ENCODE measurements around the gene LYL1. TPM values are rescaled to one million over a fixed set of nuclear protein-coding genes. Genes with fewer than 3 reads are reported as not detected.

LYL1 gene
- total and polyA plus RNA-seq, 2 of the 4 experiments (the other 2 are of a cell fraction): 0.36 to 0.39 TPM

GRCh38 chr19:13093407-13094105, 9.1 kb downstream of the LYL1 start:
- no peak overlapping the region for H2BK120ac ChIP-seq (ENCODE audit: low read depth, low read length)
- in situ Hi-C loops (cut with MboI; ENCODE audit: low sequenced_read_pairs) (loop anchor here (5.0 kb wide), 1 partner anchor 111 kb away; no protein-coding TSS in a partner anchor), intact Hi-C loops (cut with micrococcal nuclease) (loop anchor here (1.0 kb wide), 2 partner anchors 110 to 115 kb away; no protein-coding TSS in a partner anchor), dilution Hi-C loops (cut with HindIII; ENCODE audit: low sequenced_read_pairs, unreplicated experiment) (no loop called here)
- 57% methylated on average over 3 of the region's 12 CpGs; no CpG with 5 or more reads in 1 of the 2 experiments for WGBS, 2 experiments (ENCODE audit: extremely low coverage in 2 of 2, insufficient read length in 1 of 2)
- H3K4me3 ChIP-seq (ENCODE audit: insufficient read depth, low read depth, low read length): no peak overlapping the region
- no peak overlapping the region for H3K18ac ChIP-seq (ENCODE audit: low read depth, low read length)
- ATAC-seq (ENCODE audit: low read depth): peak; percentile 89
- no peak overlapping the region for H4K8ac ChIP-seq (ENCODE audit: low read depth in 2 of 2, low read length in 2 of 2)
- peak overlapping the region; percentile 86 for H2AK9ac ChIP-seq (replicated peaks; ENCODE audit: low read depth, low read length, poor library complexity)
- H2BK5ac ChIP-seq (ENCODE audit: low read depth, low read length, poor library complexity, severe bottlenecking): no peak overlapping the region
- H3K27me3 ChIP-seq (ENCODE audit: control insufficient read depth, insufficient read depth, low read length): no peaks in the 10 kb centered on the region
- no peaks in the 10 kb centered on the region for H3K9me1 ChIP-seq (ENCODE audit: insufficient read depth, low read length)
- no peak overlapping the region for H3K14ac ChIP-seq (replicated peaks; ENCODE audit: low read depth, low read length)
- DNase-seq: peak; percentile 78
- H2BK20ac ChIP-seq (ENCODE audit: low read depth, low read length): no peak overlapping the region
- no peak overlapping the region for H3K23ac ChIP-seq (ENCODE audit: low read depth, low read length)
- BruUV-seq (replicated peaks): no TSS peak
- H4K91ac ChIP-seq (ENCODE audit: insufficient read depth, low read depth, low read length): no peak overlapping the region
- peaks cover 19% of the 10 kb centered on the region; the same call in 1 of the 2 replicates for H3K36me3 ChIP-seq (ENCODE audit: control insufficient read depth, insufficient read depth, low read length)
- H3K4me2 ChIP-seq (ENCODE audit: low read depth, low read length): no peak overlapping the region
- 0 out of 4 replicates have a peak, but pooled peaks cover 0 to 4% of the 10 kb centered on the region in 2 experiments for H3K79me1 ChIP-seq (ENCODE audit: low read depth in 1 of 2, low read length in 2 of 2)
- no peak overlapping the region for H3K56ac ChIP-seq (ENCODE audit: extremely low read depth, insufficient read depth, low read length)
- H2BK15ac ChIP-seq (ENCODE audit: low read depth, low read length): no peak overlapping the region
- peaks cover 15% of the 10 kb centered on the region; the same call in 1 of the 2 replicates for H4K20me1 ChIP-seq (ENCODE audit: insufficient read depth, low read length)
- H3K27ac ChIP-seq (ENCODE audit: insufficient read depth, low read length): no peak overlapping the region
- H2AK5ac ChIP-seq (ENCODE audit: low read depth, low read length): peak overlapping the region; percentile 76; the same call in 1 of the 2 replicates
- CTCF ChIA-PET: interaction anchor here (0.5 to 2.2 kb wide), 10 partner anchors 29 to 177 kb away, joined by 3 to 10 read pairs (median 4); partner anchors contain the start of gene NFIX
- POLR2A ChIA-PET (ENCODE audit: unreplicated experiment): no interaction called here
- H3K4me1 ChIP-seq (ENCODE audit: control insufficient read depth, insufficient read depth, low read length): peaks cover 11% of the 10 kb centered on the region; the same call in 1 of the 2 replicates
- H2AFZ ChIP-seq (replicated peaks; ENCODE audit: low read length, poor library complexity): peak overlapping the region; percentile 73
- no peak overlapping the region for H3K9ac ChIP-seq (ENCODE audit: low read depth, low read length)
- H3K4ac ChIP-seq (ENCODE audit: low read depth, low read length): no peak overlapping the region
- H3K9me3 ChIP-seq (ENCODE audit: control insufficient read depth, insufficient read depth, low read length): no peaks in the 10 kb centered on the region
- no peak overlapping the region for H4K5ac ChIP-seq (ENCODE audit: low read depth, low read length)
- TF ChIP-seq CHD1 (IDR thresholded peaks at IDR 0.05; ENCODE audit: low read depth, low read length) (no peak), RAD21 (IDR thresholded peaks at IDR 0.05; ENCODE audit: low read length) (peak; percentile 97), FOS (IDR thresholded peaks at IDR 0.05; ENCODE audit: low read depth, low read length) (no peak), MAZ (IDR thresholded peaks at IDR 0.05; ENCODE audit: borderline replicate concordance, low read depth, low read length) (peak; percentile 65), BHLHE40 (IDR thresholded peaks at IDR 0.05; ENCODE audit: low read depth, low read length) (no peak), ELK1 (IDR thresholded peaks at IDR 0.05; ENCODE audit: borderline replicate concordance, low read depth, low read length) (no peak), USF2 (IDR thresholded peaks at IDR 0.05; ENCODE audit: low read depth, low read length) (no peak), CEBPB (IDR thresholded peaks at IDR 0.05; ENCODE audit: low read depth, low read length) (no peak), RCOR1 (IDR thresholded peaks at IDR 0.05; ENCODE audit: insufficient replicate concordance, low read length) (no peak), RFX5 (IDR thresholded peaks at IDR 0.05; ENCODE audit: low read depth, low read length) (no peak), POLR2A (IDR thresholded peaks at IDR 0.05; ENCODE audit: low read depth, low read length) (0 out of 2 replicates have a peak, but pooled peaks have one; percentile 32), SMC3 (IDR thresholded peaks at IDR 0.05; ENCODE audit: low read depth, low read length) (peak; percentile 92), MAFK (IDR thresholded peaks at IDR 0.05; ENCODE audit: low read depth, low read length) (no peak)
- TF ChIP-seq, protein P1, sequence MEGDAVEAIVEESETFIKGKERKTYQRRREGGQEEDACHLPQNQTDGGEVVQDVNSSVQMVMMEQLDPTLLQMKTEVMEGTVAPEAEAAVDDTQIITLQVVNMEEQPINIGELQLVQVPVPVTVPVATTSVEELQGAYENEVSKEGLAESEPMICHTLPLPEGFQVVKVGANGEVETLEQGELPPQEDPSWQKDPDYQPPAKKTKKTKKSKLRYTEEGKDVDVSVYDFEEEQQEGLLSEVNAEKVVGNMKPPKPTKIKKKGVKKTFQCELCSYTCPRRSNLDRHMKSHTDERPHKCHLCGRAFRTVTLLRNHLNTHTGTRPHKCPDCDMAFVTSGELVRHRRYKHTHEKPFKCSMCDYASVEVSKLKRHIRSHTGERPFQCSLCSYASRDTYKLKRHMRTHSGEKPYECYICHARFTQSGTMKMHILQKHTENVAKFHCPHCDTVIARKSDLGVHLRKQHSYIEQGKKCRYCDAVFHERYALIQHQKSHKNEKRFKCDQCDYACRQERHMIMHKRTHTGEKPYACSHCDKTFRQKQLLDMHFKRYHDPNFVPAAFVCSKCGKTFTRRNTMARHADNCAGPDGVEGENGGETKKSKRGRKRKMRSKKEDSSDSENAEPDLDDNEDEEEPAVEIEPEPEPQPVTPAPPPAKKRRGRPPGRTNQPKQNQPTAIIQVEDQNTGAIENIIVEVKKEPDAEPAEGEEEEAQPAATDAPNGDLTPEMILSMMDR (conservative IDR thresholded peaks at IDR 0.05; ENCODE audit: low read depth, low read length): peak; percentile 93
